Small intestine (tissue), 7 donors: ENCODE measurements around the gene FAM83B. TPM values are rescaled to one million over a fixed set of nuclear protein-coding genes. Genes with fewer than 3 reads are reported as not detected.
"Not testable (repeated sequence)": the region's sequence is repeated elsewhere in the genome, so short reads cannot be mapped to it uniquely, and the experiment has no call there.

Experiments used
- DNase-seq, 2 donors: peaks; one replicate each; pipeline versions ENCODE4 v3.0.0 to v3.0.0-alpha.2; 2013
- FAIRE-seq: peaks from 2 replicates; lab custom pipeline; 2012; peaks lifted over from hg19 to GRCh38; lab: Jason Lieb, UNC
- H3K27ac ChIP-seq, 3 donors: one replicate each; pipeline ENCODE4 v1.5.1; 2013; ENCODE audit warnings: low read length in 2 of 3, mild to moderate bottlenecking in 2 of 3, control low read depth in 1 of 3, inconsistent platforms in 1 of 3, low read depth in 1 of 3, moderate library complexity in 1 of 3
- H3K27me3 ChIP-seq, 3 donors: one replicate each; pipeline ENCODE4 v1.6.1; 2013; ENCODE audit warnings: low read length in 3 of 3, inconsistent platforms in 1 of 3; ENCODE audit not compliant: control insufficient read depth in 3 of 3, insufficient read depth in 3 of 3
- H3K36me3 ChIP-seq, 3 donors: one replicate each; pipeline ENCODE4 v1.6.1; 2013; ENCODE audit warnings: low read length in 3 of 3, inconsistent platforms in 1 of 3, low read depth in 1 of 3, mild to moderate bottlenecking in 1 of 3, moderate library complexity in 1 of 3; ENCODE audit not compliant: control insufficient read depth in 3 of 3, insufficient read depth in 2 of 3
- H3K4me1 ChIP-seq, 3 donors: one replicate each; pipeline ENCODE4 v1.6.1; 2013; ENCODE audit warnings: low read length in 2 of 3, inconsistent platforms in 1 of 3, low read depth in 1 of 3, mild to moderate bottlenecking in 1 of 3, moderate library complexity in 1 of 3; ENCODE audit not compliant: control insufficient read depth in 3 of 3, insufficient read depth in 2 of 3
- H3K4me3 ChIP-seq, 3 donors: one replicate each; pipeline ENCODE4 v1.5.1; 2013; ENCODE audit warnings: low read length in 3 of 3, control low read depth in 1 of 3, inconsistent platforms in 1 of 3, low read depth in 1 of 3, mild to moderate bottlenecking in 1 of 3, moderate library complexity in 1 of 3
- H3K9me3 ChIP-seq, 2 donors: one replicate each; pipeline ENCODE4 v1.6.1; 2013; ENCODE audit warnings: low read depth in 1 of 2, low read length in 1 of 2; ENCODE audit not compliant: control insufficient read depth in 2 of 2, insufficient read depth in 1 of 2
- WGBS, 3 donors: extraction: QIAGEN DNeasy Blood & Tissue Kit; methylation state at CpG; one replicate each; pipeline ENCODE4 v1.1.7; 2013; 5-methylcytosine and 5-hydroxymethylcytosine counted together
- polyA plus RNA-seq, 4 donors: library from polyadenylated mRNA; stranded (reverse) in 3 of 4; unstranded in 1 of 4; fragments of 200-250 nt in 3 of 4; fragments of 120-200 nt in 1 of 4; gene quantifications; one replicate each; pipeline versions ENCODE4 v1.2.1 to v1.2.3, GENCODE V29; 2013
- donor health status: healthy with polysubstance abuse.
- donor health status: control.
- donor health status: control.
- donor health status: Bipolar disorder and iron deficiency.
- donor health status: healthy.

FAM83B gene
- polyA plus RNA-seq, 4 donors = 4.6 to 14.7 (median 5.7) TPM

- H3K27ac ChIP-seq = peak overlapping the region in 1 of 3 donors; percentile 56
- H3K9me3 ChIP-seq = peaks cover 0 to 8% of the 10 kb centered on the region in 2 donors
- DNase-seq (peak; percentile 27 to 76), FAIRE-seq (no peak)
- no peak overlapping the region for H3K4me3 ChIP-seq
- H3K27me3 ChIP-seq = no peaks in the 10 kb centered on the region
- peaks cover 0 to 6% (median 0%) of the 10 kb centered on the region in 3 donors for H3K36me3 ChIP-seq
- no peaks in the 10 kb centered on the region for H3K4me1 ChIP-seq
- WGBS, 3 donors = 55 to 78% (median 68%) methylated on average over 5 of the region's 5 CpGs
Measured at GRCh38 chr6:54935739-54936138, 89.2 kb downstream of the FAM83B start.

- Histone ChIP-seq H3K4me1 (no peaks in the 10 kb centered on the region), H3K36me3 (peaks cover 0 to 2% (median 0%) of the 10 kb centered on the region in 3 donors), H3K27me3 (no peaks in the 10 kb centered on the region), H3K27ac (no peak overlapping the region), H3K4me3 (no peak overlapping the region), H3K9me3 (peaks cover 0 to 4% of the 10 kb centered on the region in 2 donors)
- 64 to 71% (median 69%) methylated on average over 3 of the region's 3 CpGs for WGBS, 3 donors
- no peak for DNase-seq
- no peak for FAIRE-seq
Measured at GRCh38 chr6:54937371-54937770, 90.8 kb downstream of the FAM83B start.

DNA sequence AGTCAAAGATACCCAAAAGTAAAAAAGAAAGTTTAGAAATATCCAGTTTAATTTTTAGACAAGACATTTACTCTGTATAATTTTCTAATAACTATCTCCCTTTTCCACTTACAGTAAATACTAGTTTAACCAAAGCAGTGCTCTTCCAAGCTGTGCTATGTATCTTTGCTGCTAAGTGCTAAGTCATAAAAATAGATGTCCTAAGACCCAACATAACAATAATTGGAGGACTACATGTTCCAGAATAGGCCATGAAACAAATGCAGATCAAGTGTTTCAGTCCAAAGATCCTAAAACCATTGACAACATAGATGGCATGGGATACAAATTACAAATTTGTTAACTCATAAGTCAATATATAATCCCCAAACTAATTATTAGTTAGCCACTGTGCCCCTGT, 111.1 kb downstream of the FAM83B start:
- DNase-seq (no peak), FAIRE-seq (no peak)
- H3K27ac ChIP-seq = no peak overlapping the region
- no peaks in the 10 kb centered on the region for H3K27me3 ChIP-seq
- H3K9me3 ChIP-seq = no peaks in the 10 kb centered on the region
- H3K36me3 ChIP-seq = no peaks in the 10 kb centered on the region
- no peak overlapping the region for H3K4me3 ChIP-seq
- H3K4me1 ChIP-seq = no peaks in the 10 kb centered on the region

GRCh38 chr6:54958446-54958845, 111.9 kb downstream of the FAM83B start:
- no peak for FAIRE-seq
- Histone ChIP-seq H3K4me3 (no peak overlapping the region), H3K9me3 (no peaks in the 10 kb centered on the region), H3K36me3 (no peaks in the 10 kb centered on the region), H3K4me1 (no peaks in the 10 kb centered on the region), H3K27ac (no peak overlapping the region), H3K27me3 (no peaks in the 10 kb centered on the region)
- no peak for DNase-seq
- WGBS, 3 donors = 37 to 83% (median 63%) methylated on average over 3 of the region's 3 CpGs

DNA sequence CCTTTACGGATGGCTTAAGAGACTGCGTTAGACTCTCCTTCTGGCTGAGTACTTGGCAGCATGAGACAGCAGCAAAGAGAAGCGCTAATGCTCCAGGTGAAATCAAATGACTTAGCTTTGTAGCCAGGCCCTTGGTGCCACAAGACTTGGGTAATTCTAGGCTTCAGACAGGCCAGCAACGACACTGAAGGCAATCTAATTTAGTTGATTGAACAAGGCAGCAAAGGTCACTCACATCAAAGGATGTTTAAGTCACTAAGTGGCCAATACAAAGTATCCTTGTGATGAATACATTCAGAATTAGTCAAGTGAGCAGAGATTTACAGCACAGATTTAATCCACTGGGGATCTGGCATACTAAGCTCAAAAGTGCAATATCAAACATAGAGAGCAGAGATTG, 113.2 kb downstream of the FAM83B start:
- H3K36me3 ChIP-seq = no peaks in the 10 kb centered on the region
- FAIRE-seq (no peak), DNase-seq (peak in 1 of 2 donors; percentile 17)
- H3K9me3 ChIP-seq = no peaks in the 10 kb centered on the region
- H3K27me3 ChIP-seq = no peaks in the 10 kb centered on the region
- no peak overlapping the region for H3K4me3 ChIP-seq
- H3K27ac ChIP-seq = no peak overlapping the region
- WGBS, 3 donors = 71 to 79% (median 74%) methylated on average over 4 of the region's 4 CpGs
- H3K4me1 ChIP-seq = no peaks in the 10 kb centered on the region

DNA sequence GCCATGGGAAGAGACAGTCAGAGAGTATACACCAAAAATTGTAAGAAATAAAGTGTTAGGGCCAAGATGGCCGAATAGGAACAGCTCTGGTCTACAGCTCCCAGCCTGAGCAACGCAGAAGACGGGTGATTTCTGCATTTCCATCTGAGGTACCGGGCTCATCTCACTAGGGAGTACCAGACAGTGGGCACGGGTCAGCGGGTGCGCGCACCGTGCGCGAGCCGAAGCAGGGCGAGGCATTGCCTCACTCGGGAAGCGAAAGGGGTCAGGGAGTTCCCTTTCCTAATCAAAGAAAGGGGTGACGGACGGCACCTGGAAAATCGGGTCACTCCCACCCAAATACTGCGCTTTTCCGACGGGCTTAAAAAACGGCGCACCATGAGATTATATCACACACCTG, 114.8 kb downstream of the FAM83B start:
- WGBS, 3 donors = 93% methylated on average over 22 to 23 of the region's 23 CpGs
- not testable (repeated sequence) for H3K27ac ChIP-seq, FAIRE-seq, DNase-seq, H3K36me3 ChIP-seq, H3K9me3 ChIP-seq, H3K4me1 ChIP-seq, H3K27me3 ChIP-seq, H3K4me3 ChIP-seq

GRCh38 chr6:54970337-54970736, 123.8 kb downstream of the FAM83B start:
- H3K27me3 ChIP-seq = no peaks in the 10 kb centered on the region
- DNase-seq (peak in 1 of 2 donors; percentile 62), FAIRE-seq (no peak)
- no peak overlapping the region for H3K27ac ChIP-seq
- no peaks in the 10 kb centered on the region for H3K36me3 ChIP-seq
- no peak overlapping the region for H3K4me3 ChIP-seq
- 48 to 76% (median 65%) methylated on average over 3 of the region's 3 CpGs for WGBS, 3 donors
- H3K4me1 ChIP-seq = no peaks in the 10 kb centered on the region
- H3K9me3 ChIP-seq = no peaks in the 10 kb centered on the region

DNA sequence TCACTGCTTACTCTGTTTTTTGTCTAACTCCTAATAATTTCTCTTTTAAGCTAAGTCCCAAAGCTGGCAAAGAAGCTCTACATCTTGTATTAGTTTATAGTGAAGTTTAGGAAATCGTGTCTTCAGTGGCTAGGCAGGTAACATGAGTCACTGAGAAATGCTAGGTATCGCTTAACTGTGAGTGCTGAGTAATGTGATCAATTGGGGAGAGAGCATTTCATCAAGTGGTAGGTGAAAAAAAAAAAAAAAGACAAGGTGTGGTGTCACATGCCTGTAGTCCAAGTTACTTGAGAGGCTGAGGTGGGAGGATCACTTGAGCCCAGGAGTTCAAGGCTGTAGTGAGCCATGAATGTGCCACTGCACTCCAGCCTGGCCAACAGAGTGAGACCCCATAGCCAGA, 125.3 kb downstream of the FAM83B start:
- Histone ChIP-seq H3K4me1 (no peaks in the 10 kb centered on the region), H3K4me3 (no peak overlapping the region), H3K27me3 (no peaks in the 10 kb centered on the region), H3K27ac (no peak overlapping the region), H3K9me3 (no peaks in the 10 kb centered on the region), H3K36me3 (no peaks in the 10 kb centered on the region)
- no peak for FAIRE-seq
- DNase-seq = no peak
- 86 to 88% (median 87%) methylated on average over 2 of the region's 2 CpGs for WGBS, 3 donors

DNA sequence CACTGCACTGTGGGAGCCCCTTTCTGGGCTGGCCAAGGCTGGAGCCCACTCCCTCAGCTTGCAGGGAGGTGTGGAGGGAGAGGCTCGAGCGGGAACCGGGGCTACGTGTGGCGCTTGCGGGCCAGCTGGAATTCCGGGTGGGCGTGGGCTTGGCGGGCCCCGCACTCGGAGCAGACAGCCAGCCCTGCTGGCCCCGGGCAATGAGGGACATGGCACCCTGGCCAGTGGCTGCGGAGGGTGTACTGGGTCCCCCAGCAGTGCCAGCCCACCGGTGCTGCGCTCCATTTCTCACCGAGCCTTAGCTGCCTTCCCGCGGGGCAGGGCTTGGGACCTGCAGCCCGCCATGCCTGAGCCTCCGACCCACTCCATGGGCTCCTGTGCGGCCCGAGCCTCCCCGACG, 132.6 kb downstream of the FAM83B start:
- H3K4me1 ChIP-seq, H3K4me3 ChIP-seq, FAIRE-seq, H3K27ac ChIP-seq, H3K36me3 ChIP-seq, DNase-seq, H3K27me3 ChIP-seq, H3K9me3 ChIP-seq: not testable (repeated sequence)
- WGBS, 3 donors = 95 to 97% (median 96%) methylated on average over 21 to 24 of the region's 24 CpGs
